Keratinocyte (primary cell): ENCODE results near the gene SPATA33. TPM values are rescaled to one million over a fixed set of nuclear protein-coding genes. Genes with fewer than 3 reads are reported as not detected.

Source experiments
- DNase-seq: peaks from one replicate; pipeline ENCODE4 v3.0.0-alpha.2; 2011; ENCODE audit warnings: low read depth, missing footprints, low spot score
- FAIRE-seq: peaks from 2 replicates; lab custom pipeline; 2011; peaks lifted over from hg19 to GRCh38; lab: Jason Lieb, UNC
- H2AFZ ChIP-seq: 2 replicates; pipeline ENCODE4 v1.6.0; 2012; ENCODE audit warnings: low read length, control low read depth, inconsistent platforms; ENCODE audit not compliant: control insufficient read depth
- H3K27ac ChIP-seq: 2 replicates; pipeline ENCODE4 v1.5.1; 2011; ENCODE audit warnings: low read length; ENCODE audit not compliant: control insufficient read depth, insufficient read depth
- H3K27me3 ChIP-seq: 3 replicates; pipeline ENCODE4 v1.6.0; 2011; ENCODE audit warnings: low read length; ENCODE audit not compliant: control insufficient read depth, insufficient read depth; ENCODE audit errors: extremely low read depth
- H3K36me3 ChIP-seq, 2 experiments: 2 replicates in 1 of 2; 3 replicates in 1 of 2; pipeline ENCODE4 v1.5.1; 2011; ENCODE audit warnings: low read length in 2 of 2, mild to moderate bottlenecking in 1 of 2; ENCODE audit not compliant: control insufficient read depth in 2 of 2, insufficient read depth in 2 of 2; ENCODE audit errors: extremely low read depth in 1 of 2
- H3K4me1 ChIP-seq: 3 replicates; pipeline ENCODE4 v1.5.1; 2011; ENCODE audit warnings: low read length; ENCODE audit not compliant: control insufficient read depth, insufficient read depth; ENCODE audit errors: extremely low read depth
- H3K4me2 ChIP-seq: 3 replicates; pipeline ENCODE4 v1.6.0; 2011; ENCODE audit warnings: low read depth, low read length; ENCODE audit not compliant: control insufficient read depth, insufficient read depth; ENCODE audit errors: extremely low read depth
- H3K4me3 ChIP-seq, 3 experiments: fragments of 200-600 bp in 1 of 3; sonication (generic) in 1 of 3; 2 replicates in 2 of 3; 3 replicates in 1 of 3; pipeline ENCODE4 v1.5.1; 2011 to 2016; ENCODE audit warnings: low read length in 3 of 3, mild to moderate bottlenecking in 3 of 3, control low read depth in 2 of 3, inconsistent platforms in 1 of 3, low read depth in 1 of 3, mixed read lengths in 1 of 3, mixed run types in 1 of 3, moderate library complexity in 1 of 3; ENCODE audit not compliant: control insufficient read depth in 2 of 3, insufficient read depth in 2 of 3; ENCODE audit errors: extremely low read depth in 1 of 3
- H3K79me2 ChIP-seq: 2 replicates; pipeline ENCODE4 v1.6.0; 2012; ENCODE audit warnings: low read length; ENCODE audit not compliant: control insufficient read depth, insufficient read depth
- H3K9ac ChIP-seq: 3 replicates; pipeline ENCODE4 v1.6.0; 2011; ENCODE audit warnings: low read length; ENCODE audit not compliant: control insufficient read depth, insufficient read depth; ENCODE audit errors: extremely low read depth
- H3K9me1 ChIP-seq: 3 replicates; pipeline ENCODE4 v1.6.0; 2011; ENCODE audit warnings: low read length; ENCODE audit not compliant: control insufficient read depth, insufficient read depth; ENCODE audit errors: extremely low read depth
- H3K9me3 ChIP-seq: 2 replicates; pipeline ENCODE4 v1.5.1; 2012; ENCODE audit warnings: low read depth, low read length; ENCODE audit not compliant: control insufficient read depth
- H4K20me1 ChIP-seq: 3 replicates; pipeline ENCODE4 v1.6.0; 2011; ENCODE audit warnings: low read length; ENCODE audit not compliant: control insufficient read depth, insufficient read depth; ENCODE audit errors: extremely low read depth
- CTCF ChIP-seq, 3 experiments: IDR thresholded peaks in 1 of 3; conservative IDR thresholded peaks in 1 of 3; optimal IDR thresholded peaks in 1 of 3; 2 replicates in 2 of 3; 3 replicates in 1 of 3; pipeline versions ENCODE3 to v1.5.1; 2011; ENCODE audit warnings: low read length in 3 of 3, mild to moderate bottlenecking in 3 of 3, moderate library complexity in 2 of 3, control low read depth in 1 of 3, inconsistent platforms in 1 of 3; ENCODE audit not compliant: insufficient read depth in 2 of 3; ENCODE audit errors: extremely low read depth in 1 of 3
- EZH2 ChIP-seq: IDR thresholded peaks from one replicate; pipeline ENCODE4 v1.6.1; 2012; ENCODE audit warnings: inconsistent platforms, mild to moderate bottlenecking, low read length, moderate library complexity
- dilution Hi-C: fragments of 300-500 bp; cut with MboI; formaldehyde crosslinking; loops from one replicate; pipeline ENCODE4 v1.7.0; 2020; ENCODE audit warnings: low sequenced_read_pairs; ENCODE audit not compliant: extremely low pct_ligation_motif_present
- polyA plus RNA-seq, 5 experiments: library from polyadenylated mRNA; depleted of rRNA in 3 of 5; stranded (reverse) in 3 of 5; stranded (forward) in 1 of 5; unstranded in 1 of 5; fragments of >200 nt; gene quantifications; 1 replicate in 1 of 5; 2 replicates in 3 of 5; 3 replicates in 1 of 5; pipeline versions ENCODE4 v1.2.1 to v1.2.3, GENCODE V29; 2011 to 2012; ENCODE audit warnings: missing spikeins in 2 of 5, low read depth in 1 of 5, low replicate concordance in 1 of 5

SPATA33 gene
- polyA plus RNA-seq, 1 donor (not counting 4 experiments of a cell fraction or from before 2014, with no cell fraction given) = 5.3 TPM

- Histone ChIP-seq H3K9me3 (no peaks in the 10 kb centered on the region), H3K9me1 (no peaks in the 10 kb centered on the region), H3K4me1 (peaks cover 6% of the 10 kb centered on the region), H3K4me2 (no peak overlapping the region), H2AFZ (no peak overlapping the region), H3K36me3 (no peaks in the 10 kb centered on the region), H3K27me3 (no peaks in the 10 kb centered on the region), H3K79me2 (no peaks in the 10 kb centered on the region), H4K20me1 (no peaks in the 10 kb centered on the region), H3K4me3 (no peak overlapping the region), H3K27ac (no peak overlapping the region), H3K9ac (no peak overlapping the region)
- TF ChIP-seq CTCF (optimal IDR thresholded peaks at IDR 0.05 in 1 of 3, IDR thresholded peaks at IDR 0.05 in 1 of 3, conservative IDR thresholded peaks at IDR 0.05 in 1 of 3; ENCODE audit: extremely low read depth in 1 of 3, insufficient read depth in 2 of 3, low read length in 3 of 3) = no peak
- no peak for TF ChIP-seq EZH2
- FAIRE-seq (no peak), DNase-seq (no peak)
- dilution Hi-C loops = no loop called here
Observed at GRCh38 chr16:89672177-89672941, 14.7 kb downstream of the SPATA33 start.

DNA sequence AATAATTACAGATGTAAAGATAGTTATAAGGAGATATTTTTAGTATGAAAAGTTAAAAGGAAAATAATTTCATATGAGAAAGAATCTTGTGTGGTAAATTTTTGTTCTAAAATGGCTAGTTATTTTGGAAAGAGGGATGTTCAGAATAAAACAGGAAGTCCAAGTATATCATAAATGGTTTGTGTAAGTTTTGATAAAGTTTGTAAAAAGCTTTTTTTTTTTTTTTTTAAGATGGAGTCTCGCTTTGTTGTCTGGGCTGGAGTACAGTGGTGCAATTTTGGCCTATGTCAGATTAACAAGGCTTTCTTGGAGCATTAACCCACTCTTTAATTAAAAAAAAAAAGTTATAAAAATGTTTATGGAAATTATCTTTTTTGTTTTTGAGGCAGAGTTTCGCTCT is 20.6 kb downstream of the SPATA33 start:
- TF ChIP-seq EZH2 = no peak
- TF ChIP-seq CTCF (optimal IDR thresholded peaks at IDR 0.05 in 1 of 3, IDR thresholded peaks at IDR 0.05 in 1 of 3, conservative IDR thresholded peaks at IDR 0.05 in 1 of 3; ENCODE audit: extremely low read depth in 1 of 3, insufficient read depth in 2 of 3, low read length in 3 of 3) = no peak
- Histone ChIP-seq H3K79me2 (no peaks in the 10 kb centered on the region), H3K27me3 (no peaks in the 10 kb centered on the region), H3K9me3 (no peaks in the 10 kb centered on the region), H3K27ac (no peak overlapping the region), H4K20me1 (no peaks in the 10 kb centered on the region), H3K36me3 (peaks cover 0 to 3% of the 10 kb centered on the region in 2 experiments), H3K4me2 (no peak overlapping the region), H3K9me1 (no peaks in the 10 kb centered on the region), H3K9ac (no peak overlapping the region), H2AFZ (no peak overlapping the region), H3K4me3 (no peak overlapping the region), H3K4me1 (no peaks in the 10 kb centered on the region)
- dilution Hi-C loops = no loop called here
- DNase-seq (no peak), FAIRE-seq (no peak)
